A549 (cell line): Measurements from ENCODE around the gene NALCN.

ENCODE experiments used
- CBX8 ChIP-seq: fragments of 200-600 bp; sonication (generic); IDR thresholded peaks from 2 replicates; pipeline ENCODE4 v1.6.1; 2016
- CEBPB ChIP-seq, 2 experiments: fragments of >200 bp in 1 of 2; sonication (Bioruptor Twin) in 1 of 2; formaldehyde crosslinking in 1 of 2; IDR thresholded peaks; 2 replicates each; pipeline ENCODE4 v1.6.1; 2012 to 2016
- CHD2 ChIP-seq: fragments of 150-350 bp; IDR thresholded peaks from 2 replicates; pipeline ENCODE4 v1.6.1; 2014; ENCODE audit warnings: low read length; ENCODE audit not compliant: partially characterized antibody
- CTCF ChIP-seq: fragments of >200 bp; sonication (Bioruptor Twin); formaldehyde crosslinking; IDR thresholded peaks from 3 replicates; pipeline ENCODE4 v1.5.1; 2016
- ELK1 ChIP-seq: fragments of 150-350 bp; IDR thresholded peaks from 2 replicates; pipeline ENCODE4 v1.6.1; 2014; ENCODE audit warnings: low read depth, mild to moderate bottlenecking, low read length
- EP300 ChIP-seq, 2 experiments: fragments of >200 bp; sonication (Bioruptor Twin); formaldehyde crosslinking; IDR thresholded peaks; 2 replicates in 1 of 2; 3 replicates in 1 of 2; pipeline ENCODE4 v1.6.1; 2016 to 2017
- HOXA7 ChIP-seq: fragments of 250-450 bp; sonication (Bioruptor Pico); IDR thresholded peaks from 2 replicates; pipeline ENCODE4 v1.5.0; 2020; ENCODE audit warnings: mild to moderate bottlenecking, moderate library complexity
- POLR2A ChIP-seq: IDR thresholded peaks from 2 replicates; pipeline ENCODE4 v1.6.1; 2012; ENCODE audit warnings: mild to moderate bottlenecking, low read length
- POLR2AphosphoS2 ChIP-seq: conservative IDR thresholded peaks from 2 replicates; pipeline ENCODE4 v1.6.1; 2012; ENCODE audit warnings: low read length, improper control_type of control experiment, inconsistent platforms
- RAD21 ChIP-seq, 2 experiments: fragments of >200 bp in 1 of 2; sonication (Bioruptor Twin) in 1 of 2; formaldehyde crosslinking in 1 of 2; IDR thresholded peaks in 1 of 2; conservative IDR thresholded peaks in 1 of 2; 2 replicates in 1 of 2; 3 replicates in 1 of 2; pipeline ENCODE4 v1.6.1; 2012 to 2018; ENCODE audit warnings: inconsistent platforms in 1 of 2
- REST ChIP-seq: fragments of 200-600 bp; sonication (generic); IDR thresholded peaks from 2 replicates; pipeline ENCODE4 v1.6.1; 2016; ENCODE audit warnings: antibody characterized with exemption, mild to moderate bottlenecking, moderate library complexity
- SREBF2 ChIP-seq: fragments of 450-650 bp; IDR thresholded peaks from 2 replicates; pipeline ENCODE4 v1.6.1; 2014; ENCODE audit warnings: mild to moderate bottlenecking, moderate library complexity
- ZFP36 ChIP-seq: fragments of 450-650 bp; IDR thresholded peaks from 2 replicates; pipeline ENCODE4 v1.6.1; 2014; ENCODE audit warnings: borderline replicate concordance; ENCODE audit not compliant: partially characterized antibody
- ZSCAN20 ChIP-seq: fragments of 250-450 bp; sonication (Bioruptor Pico); IDR thresholded peaks from 2 replicates; pipeline ENCODE4 v1.8.0; 2022; ENCODE audit warnings: mild to moderate bottlenecking, moderate library complexity

- TF ChIP-seq HOXA7 (no peak), POLR2AphosphoS2 (no peak), SREBF2 (no peak), CTCF (no peak), RAD21 (conservative IDR thresholded peaks at IDR 0.05 in 1 of 2, IDR thresholded peaks at IDR 0.05 in 1 of 2) (no peak), CHD2 (no peak), REST (no peak), ELK1 (no peak), EP300 (IDR thresholded peaks at IDR 0.05) (no peak), ZFP36 (no peak), CBX8 (no peak), ZSCAN20 (no peak), CEBPB (IDR thresholded peaks at IDR 0.05) (no peak), POLR2A (no peak)
These were observed 158.2 kb downstream of the NALCN start for GRCh38 chr13:101258071-101258470.
